GM12874 (cell line): ENCODE results near the gene HPS6.

Experiments used
- TF ChIP-seq, protein P1 (sequence below): IDR thresholded peaks from 2 replicates; pipeline ENCODE4 v1.5.1; 2011; ENCODE audit warnings: low read depth, mild to moderate bottlenecking, control low read depth, low read length, moderate library complexity; ENCODE audit not compliant: insufficient read depth

Gene HPS6

DNA sequence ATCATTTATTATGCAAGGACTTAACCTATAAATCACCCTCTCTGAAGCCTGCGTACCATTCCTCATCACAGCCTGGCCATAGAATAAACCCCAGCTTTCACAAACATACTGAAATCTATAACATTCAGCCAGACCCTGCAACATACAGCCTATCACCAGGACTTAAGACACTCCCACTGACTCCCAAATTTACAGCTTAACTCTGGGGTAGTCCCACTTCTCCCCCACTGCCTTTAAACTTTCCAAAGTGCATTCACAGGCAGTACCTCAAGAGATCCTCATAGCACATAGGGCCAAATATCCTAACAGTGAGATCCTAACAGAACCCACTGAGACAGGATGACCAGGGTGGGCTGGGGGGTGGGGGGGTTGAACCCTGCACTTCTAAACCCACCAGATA, 51.5 kb downstream of the HPS6 start:
- TF ChIP-seq, protein P1, sequence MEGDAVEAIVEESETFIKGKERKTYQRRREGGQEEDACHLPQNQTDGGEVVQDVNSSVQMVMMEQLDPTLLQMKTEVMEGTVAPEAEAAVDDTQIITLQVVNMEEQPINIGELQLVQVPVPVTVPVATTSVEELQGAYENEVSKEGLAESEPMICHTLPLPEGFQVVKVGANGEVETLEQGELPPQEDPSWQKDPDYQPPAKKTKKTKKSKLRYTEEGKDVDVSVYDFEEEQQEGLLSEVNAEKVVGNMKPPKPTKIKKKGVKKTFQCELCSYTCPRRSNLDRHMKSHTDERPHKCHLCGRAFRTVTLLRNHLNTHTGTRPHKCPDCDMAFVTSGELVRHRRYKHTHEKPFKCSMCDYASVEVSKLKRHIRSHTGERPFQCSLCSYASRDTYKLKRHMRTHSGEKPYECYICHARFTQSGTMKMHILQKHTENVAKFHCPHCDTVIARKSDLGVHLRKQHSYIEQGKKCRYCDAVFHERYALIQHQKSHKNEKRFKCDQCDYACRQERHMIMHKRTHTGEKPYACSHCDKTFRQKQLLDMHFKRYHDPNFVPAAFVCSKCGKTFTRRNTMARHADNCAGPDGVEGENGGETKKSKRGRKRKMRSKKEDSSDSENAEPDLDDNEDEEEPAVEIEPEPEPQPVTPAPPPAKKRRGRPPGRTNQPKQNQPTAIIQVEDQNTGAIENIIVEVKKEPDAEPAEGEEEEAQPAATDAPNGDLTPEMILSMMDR: no peak
